Non-pigmented ciliary epithelial cell (primary cell): ENCODE data around the gene HOOK2.
"Not testable (repeated sequence)": the region's sequence is repeated elsewhere in the genome, so short reads cannot be mapped to it uniquely, and the experiment has no call there.

ENCODE experiments used
- DNase-seq: peaks from one replicate; pipeline ENCODE4 v3.0.0-alpha.2; 2010; ENCODE audit warnings: low read depth

HOOK2 gene

DNA sequence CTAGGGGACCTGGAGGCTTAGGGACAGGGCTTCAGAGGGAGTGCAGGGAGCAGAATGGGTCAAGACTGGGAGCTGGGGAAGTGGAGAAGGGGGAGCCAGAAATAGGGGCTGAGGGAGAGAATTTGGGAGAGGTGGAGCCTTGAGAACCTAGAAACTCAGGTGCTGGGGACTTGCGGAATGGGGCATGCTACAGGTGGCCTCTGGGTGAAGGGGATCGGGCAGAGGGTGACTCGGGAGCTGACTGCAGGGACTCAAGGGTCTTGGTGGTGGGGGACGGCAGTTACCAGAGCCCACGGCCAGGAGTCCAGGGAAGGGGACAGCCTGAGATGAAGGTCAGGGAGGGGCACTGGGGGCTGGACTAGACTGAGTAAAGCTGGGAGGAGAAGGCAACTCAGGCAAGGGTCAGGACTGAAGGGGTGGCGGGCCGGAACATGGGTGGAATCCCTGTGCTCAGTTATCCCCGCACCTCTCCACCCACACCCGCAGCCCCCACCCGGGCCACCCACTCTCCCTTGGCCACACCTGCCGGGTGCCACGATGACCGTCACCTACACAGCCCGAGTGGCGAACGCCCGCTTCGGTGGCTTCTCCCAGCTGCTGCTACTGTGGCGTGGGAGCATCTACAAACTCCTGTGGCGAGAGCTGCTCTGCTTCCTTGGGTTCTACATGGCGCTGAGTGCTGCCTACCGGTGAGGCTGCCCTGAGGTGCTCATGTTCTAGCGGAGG, 23.1 kb downstream of the HOOK2 start:
- DNase-seq: no peak

DNA sequence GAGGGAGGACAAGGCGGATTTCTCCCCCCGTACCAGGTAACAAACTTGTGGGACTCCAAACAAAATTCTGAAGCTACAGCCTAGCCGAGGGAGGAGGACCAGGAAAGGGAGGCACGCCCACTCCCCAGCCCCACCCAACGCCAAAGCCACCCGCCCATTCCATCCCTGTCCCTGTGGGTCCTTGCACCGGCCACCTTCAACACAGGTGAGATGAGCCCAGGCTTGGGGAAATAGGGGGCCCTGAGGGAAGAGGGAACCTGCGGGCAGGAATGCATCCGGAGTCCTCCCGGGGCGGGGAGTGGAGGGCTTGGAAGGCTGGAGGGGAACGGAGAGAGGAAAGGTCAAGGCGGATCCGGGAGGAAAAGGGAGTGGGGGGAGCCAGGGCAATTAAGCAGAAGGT, 23.7 kb downstream of the HOOK2 start, which contains the start of gene BEST2:
TSS of gene BEST2 (plus strand) at position 157 of the 400 bp plus-strand sequence. CDS start 802 bp downstream, outside the sequence.
- no peak for DNase-seq

DNA sequence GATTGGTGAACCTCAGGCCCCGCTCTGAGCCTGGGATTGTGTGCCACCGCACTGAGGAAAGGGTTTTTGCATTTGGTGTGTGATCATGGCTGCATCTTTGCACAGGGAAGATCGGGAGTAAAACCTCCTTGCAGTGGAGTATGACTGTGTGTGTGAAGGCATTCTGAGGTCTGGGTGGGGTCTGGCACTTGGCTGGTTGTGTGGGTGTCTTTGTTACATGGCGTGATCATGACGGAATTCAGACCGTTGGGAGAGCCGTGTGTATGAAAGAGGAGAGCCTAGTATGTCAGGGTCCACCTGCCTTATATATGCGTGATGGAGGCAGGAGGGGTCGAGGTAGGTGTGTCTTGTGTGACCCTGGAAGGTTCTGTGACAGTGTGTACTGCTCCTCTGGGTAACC, 24.5 kb downstream of the HOOK2 start:
- DNase-seq: no peak

DNA sequence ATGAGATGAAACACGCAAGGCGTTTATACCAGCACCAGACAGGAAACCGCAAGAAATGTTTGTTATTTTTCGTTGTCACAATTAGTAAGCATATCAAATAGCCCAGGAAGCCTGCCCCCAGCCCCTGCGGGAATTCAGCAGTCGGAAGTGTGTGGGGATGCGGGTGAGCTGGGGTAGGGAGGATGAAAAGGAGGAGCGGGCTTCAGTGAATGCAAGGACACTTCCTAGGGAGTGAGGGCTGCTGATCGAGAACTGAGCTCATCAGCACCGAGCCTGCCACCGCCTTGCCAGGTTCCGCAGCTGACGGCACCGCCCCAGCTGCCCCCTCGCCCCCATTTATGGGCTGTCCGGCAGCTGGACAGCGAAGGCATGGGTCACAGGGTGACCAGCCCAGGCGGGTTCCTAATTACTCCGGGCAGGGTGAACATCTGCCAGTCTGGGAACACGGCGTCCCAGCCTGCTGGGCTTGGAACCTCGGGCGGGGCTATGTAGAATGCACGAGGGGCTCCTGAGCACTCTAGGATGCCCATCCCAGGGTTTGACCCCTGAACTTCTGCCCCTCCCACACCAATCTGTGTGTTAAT, 25.3 kb downstream of the HOOK2 start:
- DNase-seq: no peak

DNA sequence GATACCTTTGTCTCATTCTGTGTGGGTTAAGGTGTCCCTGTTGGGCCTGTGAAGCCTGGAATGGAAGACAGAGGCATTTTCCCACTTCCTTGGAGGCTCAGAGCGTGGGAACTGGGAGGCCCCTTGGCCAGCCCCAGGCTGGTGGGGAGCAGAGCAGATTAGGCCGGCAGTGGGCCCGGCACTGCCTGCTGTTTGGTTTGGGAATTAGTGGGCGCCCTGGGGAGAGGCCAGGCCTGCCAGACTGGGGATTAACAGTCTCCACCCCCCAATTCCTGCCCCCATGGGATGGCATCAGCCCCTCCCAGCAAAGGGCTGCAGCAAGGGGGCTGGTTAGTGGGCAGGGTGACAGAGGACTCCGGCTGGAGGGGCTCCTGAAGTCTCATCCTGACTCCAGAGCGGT, 26.9 kb downstream of the HOOK2 start:
- no peak for DNase-seq

DNA sequence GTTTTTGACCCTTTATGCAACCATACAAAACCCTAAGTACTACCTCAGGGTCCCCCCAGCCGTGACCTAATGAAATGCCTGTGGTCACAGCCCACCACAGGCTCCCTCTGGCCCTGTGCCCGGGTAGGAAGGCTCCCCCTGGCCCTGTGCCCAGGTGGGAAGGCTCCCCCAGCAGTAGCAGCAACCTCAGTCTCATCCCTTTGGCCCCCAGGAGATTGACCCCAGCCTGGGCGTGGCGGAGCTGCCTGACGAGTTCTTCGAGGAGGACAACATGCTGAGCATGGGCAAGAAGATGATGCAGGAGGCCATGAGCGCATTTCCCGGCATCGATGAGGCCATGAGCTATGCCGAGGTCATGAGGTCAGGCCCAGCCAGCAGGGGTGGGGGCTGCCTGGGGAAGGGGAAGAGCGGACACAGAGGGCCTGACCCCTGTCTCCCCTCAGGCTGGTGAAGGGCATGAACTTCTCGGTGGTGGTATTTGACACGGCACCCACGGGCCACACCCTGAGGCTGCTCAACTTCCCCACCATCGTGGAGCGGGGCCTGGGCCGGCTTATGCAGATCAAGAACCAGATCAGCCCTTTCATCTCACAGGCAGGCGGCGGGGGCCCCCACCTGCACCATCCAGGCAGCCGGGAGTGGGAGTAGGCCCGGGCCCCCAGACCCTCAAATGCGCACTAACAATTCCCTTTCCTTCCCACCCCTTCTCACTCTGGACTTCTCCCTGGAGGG, 30.0 kb downstream of the HOOK2 start:
- no peak for DNase-seq

DNA sequence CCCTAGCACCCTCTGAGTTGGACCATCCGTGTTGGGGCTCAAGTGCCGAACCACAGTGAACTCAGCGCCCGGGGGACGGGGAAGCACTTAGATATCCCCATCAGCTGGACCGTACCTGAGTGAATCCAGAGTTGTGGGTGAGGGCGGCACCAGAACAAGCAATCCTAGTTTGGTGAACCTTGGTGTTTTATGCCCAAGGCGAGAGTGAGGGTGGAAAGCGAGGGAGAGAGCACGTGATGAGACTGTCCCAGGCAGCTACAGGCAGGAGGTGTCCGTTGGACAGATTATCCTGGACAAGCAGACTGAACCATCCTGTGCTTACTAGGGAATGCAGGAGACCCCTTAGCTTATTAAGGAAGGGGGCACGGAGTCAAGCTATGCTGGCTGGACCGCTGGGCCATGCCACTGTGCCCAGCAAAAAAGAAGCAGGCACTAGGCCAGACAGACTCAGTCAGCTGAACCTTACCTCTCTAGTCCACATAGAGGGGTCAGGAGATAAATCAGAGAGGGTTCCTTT, 37.5 kb downstream of the HOOK2 start:
- no peak for DNase-seq

DNA sequence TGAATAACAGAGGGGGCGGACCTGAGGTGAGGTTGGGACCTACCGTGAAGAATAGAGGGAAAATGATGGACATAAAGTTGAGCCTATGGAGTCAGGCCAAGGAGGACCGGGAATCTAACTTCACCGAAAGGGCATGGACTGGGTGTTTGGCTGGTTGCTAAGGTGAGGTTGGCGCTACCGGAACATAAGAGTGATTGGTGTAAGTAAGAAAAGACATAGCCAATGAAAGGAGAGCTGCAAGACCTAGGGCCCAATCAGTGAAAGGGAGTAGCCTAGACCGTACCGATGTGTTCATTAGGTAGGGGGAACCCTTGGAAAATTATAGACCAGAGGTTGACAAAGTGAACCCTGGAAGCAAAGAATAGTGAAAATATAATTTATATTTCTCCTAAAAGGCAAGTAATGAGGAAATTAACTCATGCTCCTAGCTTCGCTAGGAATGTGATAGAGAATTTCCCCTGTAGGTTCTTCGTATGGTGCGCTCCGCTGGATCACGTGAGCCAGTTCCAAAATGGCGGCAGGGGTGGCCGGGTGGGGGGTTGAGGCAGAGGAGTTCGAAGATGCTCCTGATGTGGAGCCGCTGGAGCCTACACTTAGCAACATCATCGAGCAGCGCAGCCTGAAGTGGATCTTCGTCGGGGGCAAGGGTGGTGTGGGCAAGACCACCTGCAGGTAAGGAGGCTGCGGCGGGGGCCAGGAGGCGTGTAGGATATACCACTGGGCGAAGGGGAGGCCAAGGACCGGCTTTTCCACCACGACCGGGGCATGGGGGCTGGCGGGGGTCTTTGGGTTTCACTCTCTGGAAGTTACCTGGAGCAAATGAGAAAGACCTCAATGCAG, 38.1 kb downstream of the HOOK2 start, which contains the start of gene GET3:
TSS of gene GET3 (plus strand) at position 503 of the 840 bp plus-strand sequence. CDS start at position 512, 9 bp downstream.
- DNase-seq: peak; percentile 100

DNA sequence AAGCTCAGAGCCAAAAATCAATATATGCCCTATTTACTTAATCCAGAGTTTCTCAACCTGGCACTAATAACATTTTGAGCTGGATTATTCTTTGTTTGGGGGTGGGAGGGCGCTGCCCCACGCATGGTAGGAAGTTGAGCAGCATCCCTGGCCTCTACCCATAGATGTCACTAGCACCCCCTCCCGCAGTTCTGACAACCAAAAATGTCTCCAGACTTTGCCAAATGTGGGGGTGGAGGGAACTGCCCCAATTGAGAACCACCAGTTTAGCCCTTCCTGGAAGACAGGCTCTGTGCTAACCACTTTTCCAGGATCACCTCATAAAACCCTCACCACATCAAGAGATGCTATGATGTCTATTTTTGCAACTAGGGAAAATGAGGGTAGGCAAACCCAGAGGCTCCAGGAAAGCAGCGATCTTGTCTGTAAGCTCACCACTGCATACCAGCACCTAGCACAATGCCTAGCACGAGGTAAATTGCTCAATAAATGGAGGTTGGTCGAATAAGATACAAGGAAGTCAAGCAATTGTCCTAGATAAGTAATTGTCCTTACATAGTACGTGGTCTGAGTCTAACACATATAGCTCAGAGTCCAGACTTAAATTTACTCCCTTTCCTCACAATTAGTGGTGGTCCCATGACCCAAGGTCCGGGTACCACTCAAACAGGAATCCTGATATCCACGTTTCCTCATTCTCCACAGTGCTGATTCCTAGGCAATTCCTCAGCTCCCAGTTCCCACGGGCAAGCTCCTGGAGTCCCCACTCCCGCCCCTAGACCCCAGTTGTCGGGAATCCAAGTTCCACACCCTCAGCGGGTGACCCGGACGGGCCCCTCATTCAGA, 41.8 kb downstream of the HOOK2 start:
- no peak for DNase-seq

DNA sequence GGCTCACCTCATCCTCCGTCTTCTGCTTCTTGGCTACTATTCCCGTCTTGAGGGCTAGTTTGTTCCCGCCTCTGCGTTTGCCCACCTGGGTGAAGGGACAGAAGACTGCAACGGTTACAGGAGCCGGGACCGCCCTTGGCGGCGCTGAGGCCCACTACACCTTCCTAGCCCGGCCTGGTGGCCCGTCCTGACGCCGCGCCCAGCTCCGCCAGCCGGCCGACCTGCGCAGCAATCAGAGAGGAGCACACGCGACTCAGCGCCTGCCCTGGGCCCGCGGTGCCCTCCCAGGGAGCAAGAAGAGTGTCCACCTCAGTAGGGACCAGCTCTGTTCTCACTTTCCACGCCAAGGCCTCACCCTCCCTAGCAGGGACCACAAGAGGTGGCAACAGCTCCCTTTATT, 44.0 kb downstream of the HOOK2 start:
- DNase-seq: no peak

DNA sequence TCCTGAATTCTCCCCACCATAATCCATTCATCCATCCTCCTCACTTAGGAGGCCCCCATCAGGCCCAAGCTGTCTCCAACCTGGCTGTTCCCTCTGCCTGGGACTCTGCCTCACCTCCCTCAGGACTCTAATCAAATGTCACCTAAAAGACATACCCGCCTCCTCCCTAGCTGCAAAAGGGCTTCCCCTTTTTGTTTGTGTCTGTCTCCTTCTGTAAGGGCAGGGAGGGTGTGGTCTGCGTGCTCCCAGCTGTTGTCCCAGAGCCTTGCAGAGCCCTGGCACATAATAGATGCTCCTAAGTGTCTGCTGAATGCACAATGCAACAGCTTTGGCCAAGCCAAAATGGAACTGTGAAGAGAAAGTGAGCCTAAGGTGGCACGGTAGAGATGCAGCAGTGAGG, 45.3 kb downstream of the HOOK2 start:
- no peak for DNase-seq

DNA sequence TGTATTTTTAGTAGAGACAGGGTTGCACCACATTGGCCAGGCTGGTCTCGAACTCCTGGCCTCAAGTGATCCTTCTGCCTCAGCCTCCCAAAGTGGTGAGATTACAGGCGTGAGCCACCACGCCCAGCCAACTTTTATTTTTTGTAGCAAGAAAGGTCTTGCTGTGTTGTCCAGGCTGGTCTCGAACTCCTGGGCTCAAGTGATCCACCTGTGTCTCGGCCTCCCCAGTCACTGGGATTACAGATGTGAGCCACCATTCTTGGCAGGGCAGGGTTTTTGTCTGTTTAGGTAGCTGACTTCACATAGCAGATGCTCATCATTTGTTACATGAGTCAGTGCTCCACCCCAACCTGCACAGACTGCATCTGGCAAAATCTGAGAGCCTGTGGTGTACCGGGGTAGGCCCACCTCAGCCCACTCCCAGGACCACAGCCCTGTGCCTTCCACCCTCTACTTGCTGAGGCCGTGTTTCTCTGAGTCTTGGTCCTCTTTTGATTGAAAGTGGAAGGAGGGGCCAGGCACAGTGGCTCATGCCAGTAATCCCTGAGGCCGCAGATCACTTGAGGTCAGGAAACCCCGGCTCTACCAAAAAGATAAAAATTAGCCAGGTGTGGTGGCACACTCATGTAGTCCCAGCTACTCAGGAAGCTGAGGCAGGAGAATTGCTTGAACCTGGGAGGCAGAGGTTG, 47.5 kb downstream of the HOOK2 start:
- no peak for DNase-seq

DNA sequence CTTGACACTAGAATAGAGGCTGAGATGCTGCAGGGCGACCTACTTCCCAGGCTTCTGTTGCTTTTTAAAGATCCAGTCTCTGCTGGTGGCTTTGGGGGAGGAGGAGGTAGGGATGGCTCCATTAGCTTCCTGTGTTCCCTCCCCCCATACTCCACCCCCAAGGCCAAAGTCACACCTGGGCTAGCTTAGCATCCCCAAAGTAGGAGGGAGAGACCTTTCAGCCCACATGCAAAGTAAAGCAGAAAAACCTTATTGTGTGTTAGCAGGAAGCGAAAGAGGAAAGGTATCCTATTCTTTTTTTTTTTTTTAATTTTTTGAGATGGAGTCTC, 48.4 kb downstream of the HOOK2 start:
- no peak for DNase-seq

DNA sequence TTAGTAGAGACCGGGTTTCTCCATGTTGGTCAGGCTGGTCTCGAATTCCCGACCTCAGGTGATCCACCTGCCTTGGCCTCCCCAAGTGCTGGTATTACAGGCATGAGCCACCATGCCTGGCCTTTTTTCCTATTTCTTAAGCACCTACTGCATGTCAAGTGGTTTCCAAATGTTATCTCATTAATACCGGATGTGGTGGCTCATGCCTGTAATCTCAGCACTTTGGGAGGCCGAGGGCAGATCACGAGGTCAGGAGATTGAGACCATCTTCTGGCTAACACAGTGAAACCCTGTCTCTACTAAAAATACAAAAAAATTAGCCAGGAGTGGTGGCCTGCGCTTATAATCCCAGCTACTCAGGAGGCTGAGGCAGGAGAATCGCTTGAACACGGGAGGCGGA, 49.7 kb downstream of the HOOK2 start:
- not testable (repeated sequence) for DNase-seq

DNA sequence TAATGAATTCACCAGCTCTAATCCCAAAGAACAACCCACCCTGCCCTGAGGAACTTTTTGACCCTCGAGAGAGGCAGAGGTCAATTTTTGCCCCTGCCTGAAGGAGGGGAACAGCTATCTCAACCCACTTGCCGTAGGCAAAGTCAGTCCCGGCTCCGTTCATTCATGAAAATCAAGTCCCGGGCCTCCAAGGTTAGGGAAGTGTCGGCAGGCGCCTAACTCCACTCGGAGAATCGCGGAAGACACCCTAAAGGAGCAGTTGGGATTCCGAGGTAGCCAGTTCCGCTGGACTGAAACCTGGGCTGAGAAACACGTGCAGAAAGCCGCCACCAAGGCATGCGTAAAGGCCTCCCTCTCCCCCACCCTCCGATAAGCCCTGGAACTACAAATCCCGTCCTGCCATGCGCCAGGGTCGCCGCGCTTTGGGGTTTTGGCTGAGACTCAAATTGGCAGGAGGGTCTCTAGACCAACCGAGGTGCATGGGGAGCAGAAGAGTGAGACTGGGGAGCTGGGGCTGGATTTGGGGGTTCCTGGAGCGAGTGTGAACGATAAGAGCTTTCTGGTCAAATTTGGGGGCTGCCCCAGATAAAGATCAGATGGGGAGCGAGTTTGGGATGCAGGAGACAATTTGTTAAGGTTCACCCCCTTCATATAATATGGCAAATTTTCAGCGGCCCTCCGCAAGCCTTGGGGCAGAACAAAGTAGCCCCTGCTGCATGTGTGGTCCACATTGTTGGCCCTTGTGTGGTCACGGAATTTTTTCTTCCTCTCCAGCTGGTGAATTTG, 51.5 kb downstream of the HOOK2 start, which contains the start of gene TNPO2:
TSS of gene TNPO2 (minus strand) at position 292 of the 786 bp plus-strand sequence. CDS start 2,955 bp downstream, outside the sequence.
- no peak for DNase-seq

DNA sequence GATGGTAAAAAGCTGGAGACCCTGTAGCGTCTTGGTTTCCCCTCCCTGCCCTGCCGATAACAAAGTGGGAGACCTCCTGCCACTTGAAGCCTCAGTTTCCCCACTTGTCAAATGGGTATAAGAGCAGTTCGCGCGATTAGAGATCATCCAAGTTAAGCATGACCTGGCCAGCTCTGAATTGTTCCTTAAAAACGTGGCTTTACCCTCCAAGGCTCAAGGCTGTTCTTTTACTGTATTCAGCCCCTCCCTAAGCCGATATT, 52.0 kb downstream of the HOOK2 start:
- no peak for DNase-seq

DNA sequence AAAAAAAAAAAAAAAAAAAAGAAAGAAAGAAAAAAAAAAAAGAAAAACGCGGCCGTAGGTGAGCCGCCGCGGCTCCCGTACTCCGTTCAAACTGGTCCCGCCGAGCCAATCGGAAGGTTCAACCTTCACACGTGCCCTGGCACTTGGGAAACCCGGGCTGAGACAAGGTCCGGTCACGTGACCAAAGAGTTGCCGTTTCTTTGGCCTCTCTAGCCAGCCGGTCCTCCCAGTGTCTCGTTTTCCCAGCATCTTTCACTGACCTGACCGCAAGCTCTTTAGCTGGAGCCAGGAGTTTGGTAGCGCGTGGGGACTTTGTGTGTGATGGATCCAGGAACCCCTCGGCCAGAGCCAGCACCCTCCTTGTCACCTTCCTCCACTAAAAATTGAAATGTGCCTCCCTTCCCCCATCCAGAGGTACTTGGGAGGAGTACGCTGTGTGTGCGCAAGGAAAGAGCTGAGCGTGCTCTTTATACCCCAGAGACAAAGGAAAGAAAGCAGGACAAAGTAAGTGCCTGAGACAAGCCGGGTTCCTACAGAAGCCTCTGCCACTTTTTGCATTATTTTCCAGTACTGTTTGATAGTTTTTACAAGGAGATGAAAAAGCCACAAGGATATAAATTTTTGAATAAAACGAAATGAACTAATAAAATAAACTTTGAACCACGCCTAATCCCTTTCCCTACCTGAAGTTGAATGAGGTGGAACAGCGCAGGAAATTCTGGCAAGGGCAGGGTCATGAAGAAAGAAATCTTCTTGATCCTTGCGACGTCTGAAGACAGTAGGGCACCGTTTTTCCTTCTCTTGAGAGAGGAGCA, 52.6 kb downstream of the HOOK2 start:
- peak; percentile 98 for DNase-seq

DNA sequence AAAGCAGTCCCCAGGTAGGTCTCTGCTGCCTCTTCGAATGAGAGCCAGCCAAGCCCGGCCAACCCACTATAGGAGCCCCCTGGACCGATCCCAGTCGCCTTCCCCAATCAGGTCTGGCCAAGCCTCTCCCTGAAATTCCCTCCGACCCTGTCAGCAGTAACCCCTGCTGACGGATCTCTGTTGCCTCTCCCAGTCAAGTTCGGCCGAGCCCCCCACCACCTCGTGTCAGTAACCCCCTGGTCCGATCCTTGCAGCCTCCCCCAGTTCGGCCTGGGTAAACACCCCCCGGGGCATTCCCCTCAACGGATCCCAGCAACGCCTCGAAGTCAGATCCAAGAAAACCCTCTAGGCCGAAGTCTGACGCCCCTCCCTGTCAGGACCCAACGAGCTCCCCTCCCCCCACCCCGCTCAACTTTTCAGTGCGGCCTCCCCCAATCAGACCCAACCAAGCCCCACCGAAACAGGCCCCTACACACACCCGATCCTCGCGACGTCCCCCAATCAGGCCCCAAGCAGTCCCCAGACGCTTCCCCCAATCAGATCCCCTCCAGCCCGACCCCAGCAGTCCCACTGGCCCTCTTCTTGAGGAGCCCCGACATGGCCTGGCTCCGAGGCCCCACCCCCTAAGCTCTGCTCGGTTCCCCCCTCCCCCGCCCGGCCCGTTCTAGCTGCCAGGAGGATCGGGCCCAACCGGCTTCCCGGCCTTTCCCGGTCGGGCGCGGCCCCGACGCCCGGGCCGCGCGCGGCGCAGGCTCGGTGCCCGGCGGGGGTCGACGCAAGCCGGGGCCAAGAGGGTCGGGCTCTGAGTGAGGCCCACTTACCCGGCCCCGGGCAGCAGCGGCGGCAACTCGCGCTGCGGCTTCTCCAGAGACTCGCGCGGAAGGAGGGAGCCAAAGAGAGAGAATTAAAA, 53.4 kb downstream of the HOOK2 start:
- DNase-seq: no peak
